Neural crest cell (in vitro differentiated cells): ENCODE results near the gene A1BG. TPM values are rescaled to one million over a fixed set of nuclear protein-coding genes. Genes with fewer than 3 reads are reported as not detected.

ENCODE experiments used
- DNase-seq: peaks from one replicate; pipeline ENCODE4 v3.0.0; 2021; ENCODE audit warnings: low read depth, mixed read lengths, low spot score
- H3K27ac Mint-ChIP-seq: one replicate; pipeline ENCODE4 v1.8.0; 2021; ENCODE audit warnings: mild to moderate bottlenecking, mixed read lengths; ENCODE audit not compliant: unreplicated experiment
- H3K27me3 Mint-ChIP-seq: 2 replicates; pipeline ENCODE4 v1.8.0; 2021; ENCODE audit warnings: low read depth, mild to moderate bottlenecking, mixed read lengths
- H3K36me3 Mint-ChIP-seq: 2 replicates; pipeline ENCODE4 v1.8.0; 2021; ENCODE audit warnings: low read depth, mild to moderate bottlenecking, mixed read lengths
- H3K4me1 Mint-ChIP-seq: 2 replicates; pipeline ENCODE4 v1.8.0; 2021; ENCODE audit warnings: mixed read lengths
- H3K4me3 Mint-ChIP-seq: one replicate; pipeline ENCODE4 v1.8.0; 2021; ENCODE audit warnings: mild to moderate bottlenecking, mixed read lengths
- H3K9me3 Mint-ChIP-seq: 2 replicates; pipeline ENCODE4 v1.8.0; 2021; ENCODE audit warnings: mixed read lengths
- microRNA-seq: library from miRNA; unstranded; fragments of <30 nt; microRNA quantifications from one replicate; pipeline ENCODE4, GENCODE V29; 2020
- total RNA-seq: library from RNA; stranded (reverse); gene quantifications from 2 replicates; pipeline ENCODE4 v1.2.1, GENCODE V29; 2021
- TF ChIP-seq, protein P1 (sequence below): fragments of 200-600 bp; sonication (generic); conservative IDR thresholded peaks from 2 replicates; pipeline ENCODE4 v1.5.0; 2021; ENCODE audit warnings: antibody characterized with exemption, mild to moderate bottlenecking

A1BG gene
- total RNA-seq, 1 donor from 2014 or later = 17.8 TPM

DNA sequence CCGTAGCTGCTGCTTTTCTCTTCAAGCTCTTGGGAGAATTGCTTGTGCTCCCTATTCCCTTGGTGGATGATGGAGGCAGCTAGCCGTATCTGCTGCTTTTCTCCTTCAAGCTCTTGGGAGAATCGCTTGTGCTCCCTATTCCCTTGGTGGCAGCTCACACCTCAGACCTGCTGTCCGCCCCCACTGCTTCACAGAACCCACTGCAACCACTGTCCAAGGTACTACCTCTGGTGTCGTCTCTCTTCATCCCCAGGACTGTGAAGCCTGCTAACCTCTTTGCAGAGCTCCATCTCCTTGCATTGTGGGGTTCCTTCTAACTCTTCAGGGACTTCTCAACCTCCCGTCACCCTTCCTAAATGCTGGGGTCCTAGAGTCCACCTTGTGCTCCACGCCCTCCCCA, 52.7 kb downstream of the A1BG start:
- H3K27ac Mint-ChIP-seq = no peak overlapping the region
- H3K4me1 Mint-ChIP-seq = peaks cover 14% of the 10 kb centered on the region
- no peaks in the 10 kb centered on the region for H3K9me3 Mint-ChIP-seq
- H3K27me3 Mint-ChIP-seq = no peaks in the 10 kb centered on the region
- no peak for DNase-seq
- TF ChIP-seq, protein P1, sequence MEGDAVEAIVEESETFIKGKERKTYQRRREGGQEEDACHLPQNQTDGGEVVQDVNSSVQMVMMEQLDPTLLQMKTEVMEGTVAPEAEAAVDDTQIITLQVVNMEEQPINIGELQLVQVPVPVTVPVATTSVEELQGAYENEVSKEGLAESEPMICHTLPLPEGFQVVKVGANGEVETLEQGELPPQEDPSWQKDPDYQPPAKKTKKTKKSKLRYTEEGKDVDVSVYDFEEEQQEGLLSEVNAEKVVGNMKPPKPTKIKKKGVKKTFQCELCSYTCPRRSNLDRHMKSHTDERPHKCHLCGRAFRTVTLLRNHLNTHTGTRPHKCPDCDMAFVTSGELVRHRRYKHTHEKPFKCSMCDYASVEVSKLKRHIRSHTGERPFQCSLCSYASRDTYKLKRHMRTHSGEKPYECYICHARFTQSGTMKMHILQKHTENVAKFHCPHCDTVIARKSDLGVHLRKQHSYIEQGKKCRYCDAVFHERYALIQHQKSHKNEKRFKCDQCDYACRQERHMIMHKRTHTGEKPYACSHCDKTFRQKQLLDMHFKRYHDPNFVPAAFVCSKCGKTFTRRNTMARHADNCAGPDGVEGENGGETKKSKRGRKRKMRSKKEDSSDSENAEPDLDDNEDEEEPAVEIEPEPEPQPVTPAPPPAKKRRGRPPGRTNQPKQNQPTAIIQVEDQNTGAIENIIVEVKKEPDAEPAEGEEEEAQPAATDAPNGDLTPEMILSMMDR = no peak
- H3K36me3 Mint-ChIP-seq = peaks cover 35% of the 10 kb centered on the region
- no peak overlapping the region for H3K4me3 Mint-ChIP-seq

DNA sequence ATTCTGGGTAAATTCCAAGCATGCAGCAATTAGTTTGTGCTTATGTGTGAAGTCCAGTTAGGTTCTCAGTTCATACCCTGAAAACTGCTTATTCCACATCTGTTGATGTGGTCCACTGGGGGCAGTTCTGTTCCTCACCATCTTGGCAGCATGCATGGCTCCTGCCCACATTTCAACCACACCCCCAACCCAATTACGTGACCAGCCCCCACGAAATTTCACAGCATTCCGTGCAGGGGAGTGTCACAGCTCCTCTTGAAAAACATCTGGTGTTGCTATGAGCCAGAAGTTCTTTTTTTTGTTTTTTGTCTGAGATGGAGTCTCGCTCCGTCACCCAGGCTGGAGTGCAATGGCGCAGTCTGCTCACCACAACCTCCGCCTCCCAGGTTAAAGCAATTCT, 57.2 kb downstream of the A1BG start:
- Mint-ChIP-seq H3K27me3 (no peaks in the 10 kb centered on the region), H3K9me3 (peaks cover 4% of the 10 kb centered on the region), H3K4me3 (no peak overlapping the region), H3K4me1 (no peaks in the 10 kb centered on the region), H3K36me3 (peaks cover 69% of the 10 kb centered on the region), H3K27ac (no peak overlapping the region)
- TF ChIP-seq, protein P1 = no peak
- no peak for DNase-seq

Small RNA genes within 50 kb of the gene (microRNA-seq; reads per million reads assigned to microRNA genes)
- gene MIR4754 (2.4 reads per million), gene MIR6806 (not detected)

Other genes starting within 250 kb of the A1BG start
- 13.0 and 14.0 TPM in 2 replicates for gene ZNF329, start 202.7 kb downstream of the A1BG start, total RNA-seq
- gene ZNF274, start 170.4 kb downstream of the A1BG start, total RNA-seq = 25.6 and 26.8 TPM in 2 replicates
- gene ZNF544, start 124.6 kb downstream of the A1BG start, total RNA-seq = 47.4 and 56.1 TPM in 2 replicates
- 20.0 and 20.5 TPM in 2 replicates for gene ZNF8, start 74.5 kb downstream of the A1BG start, total RNA-seq
- 46.4 and 47.6 TPM in 2 replicates for gene ERVK3-1, start 48.1 kb downstream of the A1BG start, total RNA-seq
- gene ZSCAN22, start 26.5 kb downstream of the A1BG start, total RNA-seq = 6.2 and 6.3 TPM in 2 replicates
- 8.4 and 9.1 TPM in 2 replicates for gene ZNF497, start 9.3 kb upstream of the A1BG start, total RNA-seq
- 4.5 and 5.0 TPM in 2 replicates for gene ZNF837, start 27.5 kb upstream of the A1BG start, total RNA-seq
- 1,209 and 1,215 TPM in 2 replicates for gene RPS5, start 33.8 kb upstream of the A1BG start, total RNA-seq
- 1.5 and 1.6 TPM in 2 replicates for gene RNF225, start 42.2 kb upstream of the A1BG start, total RNA-seq
- gene ZNF584, start 55.2 kb upstream of the A1BG start, total RNA-seq = 28.4 and 31.1 TPM in 2 replicates
- gene ZNF132, start 86.7 kb upstream of the A1BG start, total RNA-seq = 0.28 and 0.52 TPM in 2 replicates
- 11.9 and 14.8 TPM in 2 replicates for gene ZNF324B, start 98.1 kb upstream of the A1BG start, total RNA-seq
- gene ZNF324, start 113.6 kb upstream of the A1BG start, total RNA-seq = 17.5 and 18.8 TPM in 2 replicates
- gene ZNF446, start 122.9 kb upstream of the A1BG start, total RNA-seq = 16.5 and 18.6 TPM in 2 replicates
- gene SLC27A5, start 158.5 kb upstream of the A1BG start, total RNA-seq = 16.2 and 17.5 TPM in 2 replicates
- gene ZBTB45, start 166.3 kb upstream of the A1BG start, total RNA-seq = 24.1 and 27.3 TPM in 2 replicates
- 964 and 1,000 TPM in 2 replicates for gene TRIM28, start 190.6 kb upstream of the A1BG start, total RNA-seq
- 61.6 and 64.6 TPM in 2 replicates for gene CHMP2A, start 201.6 kb upstream of the A1BG start, total RNA-seq
- gene UBE2M, start 205.1 kb upstream of the A1BG start, total RNA-seq = 113 and 119 TPM in 2 replicates
- 40.5 and 43.3 TPM in 2 replicates for gene MZF1, start 219.8 kb upstream of the A1BG start, total RNA-seq